ENCODE measurements around the gene G6PD. TPM values are rescaled to one million over a fixed set of nuclear protein-coding genes. Genes with fewer than 3 reads are reported as not detected.
A peak's percentile ranks its signal among the peaks of the same experiment; 100 is the strongest.

The G6PD gene
- total RNA-seq, 1 donor from 2014 or later, result 62.8 TPM

DNA sequence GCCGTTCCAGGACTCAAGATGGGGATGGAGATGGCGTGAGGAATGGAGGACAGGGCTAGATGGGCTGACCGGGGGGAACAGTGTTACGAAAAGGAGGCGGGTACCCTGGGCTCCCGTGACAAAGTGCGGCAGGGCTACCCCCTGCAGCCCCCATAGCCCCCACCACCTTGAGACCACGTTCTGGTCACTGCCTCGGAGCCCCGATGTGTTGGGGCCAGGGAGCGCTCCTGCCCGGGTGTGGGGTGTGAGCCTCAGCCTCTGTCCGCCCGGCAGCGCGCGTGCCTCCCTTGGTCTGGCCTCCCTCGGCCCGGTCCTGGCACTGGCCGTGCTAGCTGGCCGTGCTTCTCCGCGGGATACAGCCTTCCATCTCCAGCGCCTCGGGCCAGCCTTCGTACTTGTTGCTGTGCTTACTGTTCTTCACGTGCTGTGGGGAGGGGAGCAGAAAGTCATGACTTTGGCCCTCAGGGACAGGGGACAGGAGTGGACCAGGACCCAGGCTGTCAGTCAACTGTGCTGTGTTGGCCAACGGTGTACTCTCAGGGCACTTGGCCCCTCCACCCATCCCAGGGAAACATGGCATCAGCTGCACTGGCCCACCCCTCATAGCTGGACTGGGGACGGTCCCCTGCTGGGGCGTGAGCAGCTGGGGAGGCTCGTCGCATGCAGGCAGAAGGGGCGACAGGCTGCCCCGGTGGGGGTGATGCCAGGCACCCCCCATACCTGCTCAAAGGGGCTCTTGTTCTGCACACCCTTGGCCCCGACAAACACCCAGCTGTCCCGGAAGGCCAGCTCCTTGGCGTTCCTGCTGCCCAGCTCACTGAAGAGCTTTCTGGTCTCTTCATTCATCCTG lies 39.9 kb downstream of the G6PD start:
- Histone ChIP-seq H3K27ac (ENCODE audit: low read depth, low read length) (no peak overlapping the region), H3K79me2 (ENCODE audit: insufficient read depth, low read length) (no peaks in the 10 kb centered on the region), H3K9me3 (ENCODE audit: insufficient read depth, low read depth, low read length) (no peaks in the 10 kb centered on the region), H4K20me1 (ENCODE audit: insufficient read depth, low read length) (no peaks in the 10 kb centered on the region), H3K4me1 (ENCODE audit: insufficient read depth, low read length) (peaks cover 7% of the 10 kb centered on the region), H3K4me2 (ENCODE audit: low read length) (no peak overlapping the region), H3K36me3 (ENCODE audit: insufficient read depth, low read length) (no peaks in the 10 kb centered on the region), H3K9ac (ENCODE audit: low read length) (no peak overlapping the region), H3K4me3 (ENCODE audit: insufficient read depth, low read depth, low read length) (no peak overlapping the region), H3K27me3 (ENCODE audit: insufficient read depth, low read length) (no peaks in the 10 kb centered on the region), H2AFZ (ENCODE audit: low read depth, low read length) (no peak overlapping the region)
- Mint-ChIP-seq H3K9me3 (ENCODE audit: unreplicated experiment) (no peaks in the 10 kb centered on the region), H3K4me3 (ENCODE audit: unreplicated experiment) (no peak overlapping the region), H3K4me1 (ENCODE audit: low read depth, unreplicated experiment) (peaks cover 10% of the 10 kb centered on the region), H3K27ac (ENCODE audit: unreplicated experiment) (no peak overlapping the region), H3K27me3 (ENCODE audit: low read depth, unreplicated experiment) (no peaks in the 10 kb centered on the region), H3K36me3 (ENCODE audit: low read depth, unreplicated experiment) (peaks cover 4% of the 10 kb centered on the region)
- TF ChIP-seq EZH2 (IDR thresholded peaks at IDR 0.05; ENCODE audit: insufficient read depth, low read length), result no peak
- TF ChIP-seq, protein P1, sequence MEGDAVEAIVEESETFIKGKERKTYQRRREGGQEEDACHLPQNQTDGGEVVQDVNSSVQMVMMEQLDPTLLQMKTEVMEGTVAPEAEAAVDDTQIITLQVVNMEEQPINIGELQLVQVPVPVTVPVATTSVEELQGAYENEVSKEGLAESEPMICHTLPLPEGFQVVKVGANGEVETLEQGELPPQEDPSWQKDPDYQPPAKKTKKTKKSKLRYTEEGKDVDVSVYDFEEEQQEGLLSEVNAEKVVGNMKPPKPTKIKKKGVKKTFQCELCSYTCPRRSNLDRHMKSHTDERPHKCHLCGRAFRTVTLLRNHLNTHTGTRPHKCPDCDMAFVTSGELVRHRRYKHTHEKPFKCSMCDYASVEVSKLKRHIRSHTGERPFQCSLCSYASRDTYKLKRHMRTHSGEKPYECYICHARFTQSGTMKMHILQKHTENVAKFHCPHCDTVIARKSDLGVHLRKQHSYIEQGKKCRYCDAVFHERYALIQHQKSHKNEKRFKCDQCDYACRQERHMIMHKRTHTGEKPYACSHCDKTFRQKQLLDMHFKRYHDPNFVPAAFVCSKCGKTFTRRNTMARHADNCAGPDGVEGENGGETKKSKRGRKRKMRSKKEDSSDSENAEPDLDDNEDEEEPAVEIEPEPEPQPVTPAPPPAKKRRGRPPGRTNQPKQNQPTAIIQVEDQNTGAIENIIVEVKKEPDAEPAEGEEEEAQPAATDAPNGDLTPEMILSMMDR (IDR thresholded peaks at IDR 0.05; ENCODE audit: insufficient read depth, low read depth, low read length), result no peak
- DNase-seq (ENCODE audit: low read depth) (no peak), FAIRE-seq (no peak)

DNA sequence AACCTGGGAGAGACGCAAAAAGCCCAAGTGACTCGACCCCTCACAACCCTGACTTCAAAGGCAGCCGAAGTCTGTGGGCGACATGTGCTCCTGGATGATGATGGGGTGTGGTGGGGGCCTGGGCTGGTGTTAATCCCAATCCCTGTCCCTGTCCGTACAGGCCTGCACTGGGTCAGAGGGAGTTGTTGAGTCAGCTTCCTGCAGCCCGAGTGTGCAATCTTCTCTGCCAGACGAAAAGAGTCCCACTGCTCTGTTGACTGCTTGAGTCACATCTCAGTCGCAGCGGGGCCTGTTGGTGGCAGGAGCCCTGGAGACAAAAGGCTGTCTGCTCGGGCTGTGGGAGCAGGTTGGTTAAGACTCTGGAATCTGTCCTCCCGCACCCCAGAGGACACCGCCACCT lies 40.9 kb downstream of the G6PD start:
- Mint-ChIP-seq H3K4me1 (ENCODE audit: low read depth, unreplicated experiment) (peaks cover 10% of the 10 kb centered on the region), H3K27ac (ENCODE audit: unreplicated experiment) (peak overlapping the region; percentile 18), H3K9me3 (ENCODE audit: unreplicated experiment) (no peaks in the 10 kb centered on the region), H3K27me3 (ENCODE audit: low read depth, unreplicated experiment) (no peaks in the 10 kb centered on the region), H3K4me3 (ENCODE audit: unreplicated experiment) (no peak overlapping the region), H3K36me3 (ENCODE audit: low read depth, unreplicated experiment) (peaks cover 4% of the 10 kb centered on the region)
- DNase-seq (ENCODE audit: low read depth), result peak; percentile 19
- Histone ChIP-seq H3K9ac (ENCODE audit: low read length) (no peak overlapping the region), H3K4me1 (ENCODE audit: insufficient read depth, low read length) (peaks cover 7% of the 10 kb centered on the region), H3K27me3 (ENCODE audit: insufficient read depth, low read length) (no peaks in the 10 kb centered on the region), H3K4me3 (ENCODE audit: insufficient read depth, low read depth, low read length) (no peak overlapping the region), H3K4me2 (ENCODE audit: low read length) (no peak overlapping the region), H3K27ac (ENCODE audit: low read depth, low read length) (peak overlapping the region; percentile 33), H2AFZ (ENCODE audit: low read depth, low read length) (no peak overlapping the region), H3K79me2 (ENCODE audit: insufficient read depth, low read length) (no peaks in the 10 kb centered on the region), H4K20me1 (ENCODE audit: insufficient read depth, low read length) (no peaks in the 10 kb centered on the region), H3K36me3 (ENCODE audit: insufficient read depth, low read length) (no peaks in the 10 kb centered on the region), H3K9me3 (ENCODE audit: insufficient read depth, low read depth, low read length) (no peaks in the 10 kb centered on the region)
- no peak for FAIRE-seq
- TF ChIP-seq, protein P1 (IDR thresholded peaks at IDR 0.05; ENCODE audit: insufficient read depth, low read depth, low read length), result no peak
- no peak for TF ChIP-seq EZH2 (IDR thresholded peaks at IDR 0.05; ENCODE audit: insufficient read depth, low read length)

GRCh38 chrX:154502989-154503388 lies 43.7 kb downstream of the G6PD start:
- no peak overlapping the region for H3K4me2 ChIP-seq (ENCODE audit: low read length)
- Mint-ChIP-seq H3K36me3 (ENCODE audit: low read depth, unreplicated experiment) (no peaks in the 10 kb centered on the region), H3K27ac (ENCODE audit: unreplicated experiment) (no peak overlapping the region), H3K4me1 (ENCODE audit: low read depth, unreplicated experiment) (peaks cover 10% of the 10 kb centered on the region), H3K27me3 (ENCODE audit: low read depth, unreplicated experiment) (no peaks in the 10 kb centered on the region), H3K4me3 (ENCODE audit: unreplicated experiment) (no peak overlapping the region), H3K9me3 (ENCODE audit: unreplicated experiment) (no peaks in the 10 kb centered on the region)
- H3K27ac ChIP-seq (ENCODE audit: low read depth, low read length), result no peak overlapping the region
- DNase-seq (ENCODE audit: low read depth) (no peak), FAIRE-seq (peak; percentile 92)
- no peaks in the 10 kb centered on the region for H4K20me1 ChIP-seq (ENCODE audit: insufficient read depth, low read length)
- no peaks in the 10 kb centered on the region for H3K79me2 ChIP-seq (ENCODE audit: insufficient read depth, low read length)
- no peak for TF ChIP-seq EZH2 (IDR thresholded peaks at IDR 0.05; ENCODE audit: insufficient read depth, low read length)
- TF ChIP-seq, protein P1 (IDR thresholded peaks at IDR 0.05; ENCODE audit: insufficient read depth, low read depth, low read length), result no peak
- H3K36me3 ChIP-seq (ENCODE audit: insufficient read depth, low read length), result no peaks in the 10 kb centered on the region
- H2AFZ ChIP-seq (ENCODE audit: low read depth, low read length), result no peak overlapping the region
- no peaks in the 10 kb centered on the region for H3K27me3 ChIP-seq (ENCODE audit: insufficient read depth, low read length)
- H3K9ac ChIP-seq (ENCODE audit: low read length), result no peak overlapping the region
- H3K9me3 ChIP-seq (ENCODE audit: insufficient read depth, low read depth, low read length), result no peaks in the 10 kb centered on the region
- peaks cover 7% of the 10 kb centered on the region for H3K4me1 ChIP-seq (ENCODE audit: insufficient read depth, low read length)
- H3K4me3 ChIP-seq (ENCODE audit: insufficient read depth, low read depth, low read length), result no peak overlapping the region
